D721Med (cell line): ENCODE measurements around the gene ZER1.
A peak's percentile ranks its signal among the peaks of the same experiment; 100 is the strongest.
"Not testable (repeated sequence)": the region's sequence is repeated elsewhere in the genome, so short reads cannot be mapped to it uniquely, and the experiment has no call there.

ENCODE experiments used
- DNase-seq: peaks from one replicate; pipeline ENCODE4 v3.0.0; 2011; ENCODE audit warnings: low spot score; ENCODE audit not compliant: insufficient read length
- FAIRE-seq: peaks from 2 replicates; lab custom pipeline; 2011; peaks lifted over from hg19 to GRCh38; lab: Jason Lieb, UNC
- CTCF ChIP-seq: IDR thresholded peaks from 2 replicates; pipeline ENCODE4 v1.5.1; 2012; ENCODE audit warnings: mild to moderate bottlenecking, control low read depth; ENCODE audit not compliant: insufficient read depth; ENCODE audit errors: missing control alignments

The ZER1 gene

GRCh38 chr9:128786681-128787601, 15.2 kb upstream of the ZER1 start, which contains the start of gene TBC1D13:
TBC1D13 (plus strand) TSS chr9:128787253; CDS start chr9:128787354, 101 bp downstream.
- FAIRE-seq (no peak), DNase-seq (peak; percentile 87)
- no peak for TF ChIP-seq CTCF

GRCh38 chr9:128785427-128785826, 13.7 kb upstream of the ZER1 start:
- DNase-seq (no peak), FAIRE-seq (no peak)
- no peak for TF ChIP-seq CTCF

- DNase-seq (no peak), FAIRE-seq (no peak)
- TF ChIP-seq CTCF, result no peak
These were observed 10.9 kb upstream of the ZER1 start for GRCh38 chr9:128782669-128783068.

- FAIRE-seq, result no peak
These were observed 9.7 kb upstream of the ZER1 start for GRCh38 chr9:128781187-128782070.

GRCh38 chr9:128780093-128780492, 8.4 kb upstream of the ZER1 start:
- DNase-seq, FAIRE-seq: not testable (repeated sequence)

More at GRCh38 chr9:128781187-128782070, 9.7 kb upstream of the ZER1 start:
- no peak for TF ChIP-seq CTCF
- no peak for DNase-seq

GRCh38 chr9:128774804-128775203, 3.1 kb upstream of the ZER1 start:
- no peak for FAIRE-seq
- TF ChIP-seq CTCF, result no peak

GRCh38 chr9:128773049-128773448, 1.3 kb upstream of the ZER1 start:
- FAIRE-seq (no peak), DNase-seq (no peak)
- TF ChIP-seq CTCF, result no peak

More at GRCh38 chr9:128774804-128775203, 3.1 kb upstream of the ZER1 start:
- no peak for DNase-seq
